Ishikawa (cell line): ENCODE data around the gene CRTAP.

Experiments used
- CEBPB ChIP-seq: IDR thresholded peaks from 2 replicates; pipeline ENCODE4 v1.6.1; 2012
- EP300 ChIP-seq: IDR thresholded peaks from 2 replicates; pipeline ENCODE4 v1.6.1; 2012; ENCODE audit warnings: borderline replicate concordance
- MAX ChIP-seq: IDR thresholded peaks from 2 replicates; pipeline ENCODE4 v1.6.1; 2012
- REST ChIP-seq: IDR thresholded peaks from 2 replicates; pipeline ENCODE4 v1.6.1; 2012; ENCODE audit warnings: low read depth, mild to moderate bottlenecking
- TAF1 ChIP-seq: IDR thresholded peaks from 2 replicates; pipeline ENCODE4 v1.6.1; 2012; ENCODE audit warnings: low read depth, mild to moderate bottlenecking
- YY1 ChIP-seq: IDR thresholded peaks from 2 replicates; pipeline ENCODE4 v1.6.1; 2012; ENCODE audit warnings: low read depth

- TF ChIP-seq EP300 = no peak
- TF ChIP-seq REST = no peak
- no peak for TF ChIP-seq CEBPB
- TF ChIP-seq TAF1 = no peak
- no peak for TF ChIP-seq MAX
- no peak for TF ChIP-seq YY1
Measured at GRCh38 chr3:33077976-33078375, 35.8 kb upstream of the CRTAP start.
